C4-2B (cell line): ENCODE data around the gene BACE1-AS.
"Not testable (repeated sequence)": the region's sequence is repeated elsewhere in the genome, so short reads cannot be mapped to it uniquely, and the experiment has no call there.

Experiments used
- ZFX ChIP-seq: fragments of 450-650 bp; IDR thresholded peaks from 2 replicates; pipeline ENCODE4 v1.6.1; 2017
- TF ChIP-seq, protein P1 (sequence below): fragments of 450-650 bp; conservative IDR thresholded peaks from 2 replicates; pipeline ENCODE4 v1.5.1; 2017; ENCODE audit warnings: mild to moderate bottlenecking

DNA sequence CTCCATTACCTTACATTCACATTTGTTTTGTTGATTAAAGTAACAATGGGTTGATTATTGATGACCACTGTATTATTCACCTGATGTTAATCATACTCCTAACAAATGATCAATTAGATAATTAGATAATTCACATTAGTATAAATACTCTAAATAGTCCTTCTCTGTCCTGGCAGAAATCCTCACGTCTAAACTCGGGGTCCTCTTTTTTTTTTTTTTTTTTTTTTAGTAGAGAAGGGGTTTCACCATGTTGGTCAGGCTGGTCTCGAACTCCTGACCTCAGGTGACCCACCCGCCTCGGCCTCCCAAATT is 36.1 kb downstream of the BACE1-AS start:
- TF ChIP-seq, protein P1, sequence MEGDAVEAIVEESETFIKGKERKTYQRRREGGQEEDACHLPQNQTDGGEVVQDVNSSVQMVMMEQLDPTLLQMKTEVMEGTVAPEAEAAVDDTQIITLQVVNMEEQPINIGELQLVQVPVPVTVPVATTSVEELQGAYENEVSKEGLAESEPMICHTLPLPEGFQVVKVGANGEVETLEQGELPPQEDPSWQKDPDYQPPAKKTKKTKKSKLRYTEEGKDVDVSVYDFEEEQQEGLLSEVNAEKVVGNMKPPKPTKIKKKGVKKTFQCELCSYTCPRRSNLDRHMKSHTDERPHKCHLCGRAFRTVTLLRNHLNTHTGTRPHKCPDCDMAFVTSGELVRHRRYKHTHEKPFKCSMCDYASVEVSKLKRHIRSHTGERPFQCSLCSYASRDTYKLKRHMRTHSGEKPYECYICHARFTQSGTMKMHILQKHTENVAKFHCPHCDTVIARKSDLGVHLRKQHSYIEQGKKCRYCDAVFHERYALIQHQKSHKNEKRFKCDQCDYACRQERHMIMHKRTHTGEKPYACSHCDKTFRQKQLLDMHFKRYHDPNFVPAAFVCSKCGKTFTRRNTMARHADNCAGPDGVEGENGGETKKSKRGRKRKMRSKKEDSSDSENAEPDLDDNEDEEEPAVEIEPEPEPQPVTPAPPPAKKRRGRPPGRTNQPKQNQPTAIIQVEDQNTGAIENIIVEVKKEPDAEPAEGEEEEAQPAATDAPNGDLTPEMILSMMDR: not testable (repeated sequence)
- TF ChIP-seq ZFX: not testable (repeated sequence)
